ENCODE measurements around the gene SPC24. TPM values are rescaled to one million over a fixed set of nuclear protein-coding genes. Genes with fewer than 3 reads are reported as not detected.
A peak's percentile ranks its signal among the peaks of the same experiment; 100 is the strongest.

The SPC24 gene
- total and polyA plus RNA-seq, 9 of the 15 experiments (the other 6 are each of a cell fraction or from before 2014, with no cell fraction given) = 18.2 to 154 (median 60.9) TPM

DNA sequence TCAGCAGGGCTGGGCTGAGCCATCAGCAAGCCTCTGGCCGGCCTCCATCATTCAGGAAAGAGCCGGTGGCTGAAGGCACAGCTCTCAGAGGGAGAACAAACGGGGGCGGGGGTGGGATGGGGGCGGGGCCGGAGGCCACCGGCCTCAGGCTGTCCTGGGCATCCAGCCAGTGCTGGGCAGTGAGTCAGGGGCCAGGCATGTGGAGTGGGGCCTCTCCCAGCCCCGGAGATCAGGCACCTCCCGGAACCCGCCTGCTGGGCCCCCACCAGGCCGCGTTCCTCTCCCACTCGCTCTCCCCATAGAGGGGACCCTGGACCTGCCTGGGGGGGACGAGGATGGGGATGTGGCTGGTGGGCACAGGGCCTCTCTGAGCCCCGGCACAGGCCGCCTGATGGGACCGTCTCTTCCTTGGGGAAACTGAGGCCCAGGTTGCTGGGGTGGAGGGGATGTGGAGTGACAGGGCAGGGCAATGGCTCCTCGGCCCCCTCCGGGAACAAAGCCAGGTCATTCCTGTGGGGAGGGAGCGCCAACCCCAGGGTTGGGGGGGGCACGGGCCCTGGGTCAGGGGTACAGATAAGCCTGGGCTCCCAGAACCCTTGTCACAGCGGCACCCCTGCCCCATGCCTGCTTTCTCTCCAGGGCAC is 12.9 kb downstream of the SPC24 start (continued):
- TF ChIP-seq CREB3 (tag; conservative IDR thresholded peaks at IDR 0.05; ENCODE audit: low read depth) (no peak), FUS (optimal IDR thresholded peaks at IDR 0.05; ENCODE audit: low read depth, low read length) (no peak), HMG20B (CRISPR knock-in tag; IDR thresholded peaks at IDR 0.05) (no peak), CREB5 (CRISPR knock-in tag; IDR thresholded peaks at IDR 0.05) (no peak), STAT5B (CRISPR knock-in tag; IDR thresholded peaks at IDR 0.05) (no peak), TRIM24 (IDR thresholded peaks at IDR 0.05) (no peak), LARP7 (IDR thresholded peaks at IDR 0.05) (no peak), ZNF444 (CRISPR knock-in tag; IDR thresholded peaks at IDR 0.05) (no peak), MCM5 (IDR thresholded peaks at IDR 0.05; ENCODE audit: low read depth) (no peak), KDM5B (IDR thresholded peaks at IDR 0.05; ENCODE audit: insufficient replicate concordance, low read depth, low read length) (no peak), IRF2 (CRISPR knock-in tag; IDR thresholded peaks at IDR 0.05) (no peak), CSDE1 (IDR thresholded peaks at IDR 0.05) (no peak), SMARCC2 (IDR thresholded peaks at IDR 0.05; ENCODE audit: low read depth) (0 out of 2 replicates have a peak, but pooled peaks have one; percentile 20), ARNT (IDR thresholded peaks at IDR 0.05) (no peak), TARDBP (IDR thresholded peaks at IDR 0.05) (no peak), POLR3A (IDR thresholded peaks at IDR 0.05; ENCODE audit: borderline replicate concordance, extremely low read depth, insufficient read depth, insufficient read length) (no peak), NR2C2 (CRISPR knock-in tag; IDR thresholded peaks at IDR 0.05) (peak; percentile 28; the same call in 1 of the 2 replicates), NR2C2 (tag; IDR thresholded peaks at IDR 0.05) (no peak), STAT5A (IDR thresholded peaks at IDR 0.05; ENCODE audit: borderline replicate concordance, low read length) (no peak), THRAP3 (IDR thresholded peaks at IDR 0.05; ENCODE audit: borderline replicate concordance) (no peak), NONO (IDR thresholded peaks at IDR 0.05; ENCODE audit: low read depth in 2 of 2, low read length in 1 of 2) (no peak), FIP1L1 (IDR thresholded peaks at IDR 0.05; ENCODE audit: low read depth, low read length, poor library complexity, severe bottlenecking) (peak; percentile 69), ZNF24 (IDR thresholded peaks at IDR 0.05) (no peak), ZBTB7A (IDR thresholded peaks at IDR 0.05; ENCODE audit: borderline replicate concordance, control insufficient read depth, low read depth, low read length) (peak; percentile 74; the same call in 1 of the 2 replicates), TEAD1 (CRISPR knock-in tag; IDR thresholded peaks at IDR 0.05) (peak; percentile 58 to 67; a peak in 2 of 4 replicates)
- TF ChIP-seq, protein P1, sequence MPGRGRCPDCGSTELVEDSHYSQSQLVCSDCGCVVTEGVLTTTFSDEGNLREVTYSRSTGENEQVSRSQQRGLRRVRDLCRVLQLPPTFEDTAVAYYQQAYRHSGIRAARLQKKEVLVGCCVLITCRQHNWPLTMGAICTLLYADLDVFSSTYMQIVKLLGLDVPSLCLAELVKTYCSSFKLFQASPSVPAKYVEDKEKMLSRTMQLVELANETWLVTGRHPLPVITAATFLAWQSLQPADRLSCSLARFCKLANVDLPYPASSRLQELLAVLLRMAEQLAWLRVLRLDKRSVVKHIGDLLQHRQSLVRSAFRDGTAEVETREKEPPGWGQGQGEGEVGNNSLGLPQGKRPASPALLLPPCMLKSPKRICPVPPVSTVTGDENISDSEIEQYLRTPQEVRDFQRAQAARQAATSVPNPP (IDR thresholded peaks at IDR 0.05; ENCODE audit: borderline replicate concordance, insufficient read depth, insufficient read length) = no peak
- TF ChIP-seq, protein P2, sequence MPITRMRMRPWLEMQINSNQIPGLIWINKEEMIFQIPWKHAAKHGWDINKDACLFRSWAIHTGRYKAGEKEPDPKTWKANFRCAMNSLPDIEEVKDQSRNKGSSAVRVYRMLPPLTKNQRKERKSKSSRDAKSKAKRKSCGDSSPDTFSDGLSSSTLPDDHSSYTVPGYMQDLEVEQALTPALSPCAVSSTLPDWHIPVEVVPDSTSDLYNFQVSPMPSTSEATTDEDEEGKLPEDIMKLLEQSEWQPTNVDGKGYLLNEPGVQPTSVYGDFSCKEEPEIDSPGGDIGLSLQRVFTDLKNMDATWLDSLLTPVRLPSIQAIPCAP (CRISPR knock-in tag; IDR thresholded peaks at IDR 0.05; ENCODE audit: borderline replicate concordance) = no peak
